LNCAP (cell line): ENCODE measurements around the gene CRELD2.

ENCODE experiments used
- CTCF ChIP-seq: fragments of 450-650 bp; IDR thresholded peaks from 2 replicates; pipeline ENCODE4 v1.5.1; 2017; ENCODE audit warnings: mild to moderate bottlenecking

CRELD2 gene

DNA sequence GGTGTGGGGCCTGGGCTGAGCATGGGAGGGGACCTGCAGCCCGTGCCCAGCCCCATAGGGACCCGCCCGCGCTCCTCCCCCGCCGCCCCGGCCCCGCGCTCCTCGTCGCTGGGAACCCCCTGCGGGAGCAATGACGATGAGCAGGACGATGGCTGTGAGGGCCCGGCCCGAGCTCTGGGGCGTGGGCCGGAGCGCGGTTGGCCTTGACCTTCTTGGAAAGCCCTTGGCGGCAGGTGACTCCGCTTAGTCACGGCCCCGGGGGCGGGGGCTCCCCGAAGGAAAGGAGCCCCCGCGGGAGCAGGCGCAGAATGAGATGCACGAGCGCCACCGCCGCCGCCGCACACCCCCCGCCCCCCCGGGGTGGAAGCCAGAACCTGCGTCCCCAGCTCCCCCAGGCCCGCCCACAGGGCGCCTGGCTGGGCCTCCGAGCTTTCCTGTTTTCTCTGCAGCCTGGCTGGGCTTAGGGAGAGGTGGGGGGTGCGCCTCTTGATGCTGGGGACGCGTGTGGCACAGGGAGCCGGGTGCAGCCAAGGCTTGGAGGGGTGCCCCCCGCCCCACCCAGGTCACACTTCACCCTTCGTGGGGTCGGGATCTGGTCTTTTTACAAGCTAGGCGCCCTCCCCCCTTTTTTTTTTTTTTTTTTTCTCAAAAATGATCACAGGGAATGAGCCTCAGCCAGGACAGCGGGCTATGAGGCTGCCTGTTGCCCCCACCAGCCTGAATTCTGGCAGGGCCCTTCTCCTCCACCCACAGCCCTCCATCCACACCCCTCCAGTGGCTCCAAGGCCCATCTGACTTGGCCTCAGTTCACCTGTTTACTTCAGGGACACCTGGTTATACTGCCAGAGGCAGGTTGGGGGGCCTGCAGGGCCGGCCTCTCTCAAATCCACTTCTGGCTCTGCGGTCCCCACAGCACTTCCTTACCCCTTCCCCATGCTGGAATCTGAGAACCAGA is 17.9 kb downstream of the CRELD2 start:
- no peak for TF ChIP-seq CTCF

- no peak for TF ChIP-seq CTCF
Measured at GRCh38 chr22:49936973-49937757, 18.7 kb downstream of the CRELD2 start.

DNA sequence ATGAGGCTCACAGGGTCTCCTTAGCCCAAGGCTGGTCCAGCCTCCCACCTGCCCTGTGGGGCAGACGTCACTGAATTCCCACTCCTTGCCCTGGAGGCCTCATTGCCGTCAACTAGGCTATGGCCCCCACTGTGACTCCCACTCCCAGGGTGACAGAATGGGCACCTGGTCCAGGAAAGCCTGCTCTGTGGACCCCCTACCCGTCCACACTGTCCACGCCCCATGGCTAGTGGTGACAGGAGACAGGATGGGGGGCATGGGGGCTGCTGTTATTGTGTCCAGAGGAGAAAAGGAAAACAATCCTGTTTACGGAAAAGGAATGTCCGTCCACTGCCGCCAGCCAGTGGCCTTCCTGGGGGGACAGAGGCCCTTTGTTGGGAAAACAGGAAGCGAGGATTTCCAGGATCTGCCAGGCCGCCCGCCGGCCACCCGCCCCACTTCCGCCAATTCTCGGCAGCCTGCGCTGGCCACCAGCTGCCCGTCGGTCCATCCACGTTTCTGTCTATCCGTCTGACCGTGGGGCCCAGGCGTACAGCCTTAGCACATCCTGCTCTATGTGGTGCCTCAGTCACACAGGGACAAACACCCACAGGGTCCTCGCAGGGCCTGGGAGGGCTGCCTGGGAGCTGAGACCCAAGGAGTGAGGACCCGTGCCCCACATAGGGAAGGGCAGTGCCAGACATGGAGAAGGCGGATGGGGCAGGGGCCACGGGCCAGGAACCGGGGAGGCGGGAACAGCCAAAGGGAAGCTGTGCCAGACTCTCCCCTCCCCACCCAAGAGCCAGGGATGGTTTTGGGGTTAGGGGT is 19.5 kb downstream of the CRELD2 start:
- no peak for TF ChIP-seq CTCF

DNA sequence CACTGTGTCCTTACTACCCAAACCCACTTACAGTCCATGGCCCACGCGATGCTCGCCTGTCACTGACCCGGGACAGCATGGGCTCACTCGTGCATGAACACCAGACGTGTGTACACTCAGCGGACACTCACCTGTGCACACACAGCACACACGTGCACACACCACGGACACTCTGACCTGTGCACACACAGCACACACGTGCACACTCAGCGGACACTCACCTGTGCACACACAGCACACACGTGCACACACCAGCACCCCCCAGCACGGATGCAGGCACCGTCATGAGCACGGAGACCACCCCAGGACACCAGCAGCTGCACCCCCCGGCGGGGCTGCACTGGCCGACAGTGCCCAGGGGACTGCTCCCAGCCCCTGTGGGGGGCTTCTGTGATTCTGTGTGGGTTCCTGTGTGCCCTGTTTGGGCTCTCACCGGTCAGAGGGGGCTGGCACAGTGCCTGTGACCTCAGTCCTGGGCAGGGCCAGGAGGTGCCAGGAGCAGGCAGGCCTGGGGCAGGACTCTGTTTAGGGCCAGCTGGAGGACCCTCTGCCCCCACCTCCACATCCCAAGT is 20.2 kb downstream of the CRELD2 start:
- TF ChIP-seq CTCF = no peak

GRCh38 chr22:49941507-49942316 is 23.3 kb downstream of the CRELD2 start:
- TF ChIP-seq CTCF = no peak

DNA sequence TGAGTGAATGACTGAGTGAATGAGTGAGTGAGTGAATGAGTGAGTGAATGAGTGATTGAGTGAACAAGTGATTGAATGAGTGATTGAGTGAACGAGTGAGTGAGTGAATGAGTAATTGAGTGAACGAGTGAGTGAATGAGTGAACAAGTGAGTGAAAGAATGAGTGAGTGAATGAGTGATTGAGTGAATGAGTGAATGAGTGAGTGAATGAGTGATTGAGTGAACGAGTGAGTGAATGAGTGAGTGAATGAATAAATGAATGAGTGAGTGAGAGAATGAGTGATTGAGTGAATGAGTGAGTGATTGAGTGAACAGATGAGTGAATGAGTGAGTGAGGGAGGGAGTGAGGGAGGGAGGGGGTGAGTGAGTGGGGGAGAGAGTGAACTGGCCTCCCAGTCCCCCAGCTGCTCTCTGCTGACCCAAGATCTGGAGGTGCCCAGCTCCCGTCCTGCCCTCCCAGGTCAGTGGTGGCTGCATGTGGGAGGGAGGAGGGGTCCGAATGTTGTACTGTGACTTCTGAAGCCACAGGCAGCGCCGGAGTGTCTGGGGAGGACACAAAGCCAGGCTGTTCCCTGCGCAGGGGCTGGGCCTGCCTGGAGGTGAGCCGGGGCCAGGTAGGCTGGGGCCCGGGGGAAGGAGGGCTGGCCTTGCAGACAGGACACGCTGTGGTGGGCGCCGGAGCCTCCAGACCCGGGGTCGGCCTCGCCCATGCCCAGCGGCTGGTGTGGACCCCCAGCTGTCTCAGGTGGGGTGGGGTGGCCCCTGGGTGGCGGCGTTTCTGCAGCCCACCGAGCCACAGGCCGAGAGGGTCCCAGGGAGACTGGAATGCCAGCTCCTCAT is 24.4 kb downstream of the CRELD2 start:
- no peak for TF ChIP-seq CTCF
